Activated T-helper 2 cell treated with anti-CD3 and anti-CD28 coated beads, Interferon-gamma antibody, Interleukin-2, Interleukin-4, amounts not matched to agents 10 μg/mL and 5 μg/mL and 100 μg/mL, durations not matched to agents 14 hours and 24 hours and 36 hours (primary cell): ENCODE data around the gene TGM2. TPM values are rescaled to one million over a fixed set of nuclear protein-coding genes. Genes with fewer than 3 reads are reported as not detected.

Source experiments
- DNase-seq: peaks from one replicate; pipeline ENCODE4 v3.0.0; 2021; ENCODE audit warnings: low spot score
- H3K27ac Mint-ChIP-seq: one replicate; pipeline ENCODE4 v1.8.0; 2021; ENCODE audit warnings: mixed read lengths
- H3K27me3 Mint-ChIP-seq: one replicate; pipeline ENCODE4 v1.8.0; 2021; ENCODE audit warnings: low read depth, mixed read lengths
- H3K36me3 Mint-ChIP-seq: one replicate; pipeline ENCODE4 v1.8.0; 2021; ENCODE audit warnings: low read depth, mixed read lengths
- H3K4me1 Mint-ChIP-seq: one replicate; pipeline ENCODE4 v1.8.0; 2021; ENCODE audit warnings: low read depth, mixed read lengths
- H3K4me3 Mint-ChIP-seq: one replicate; pipeline ENCODE4 v1.8.0; 2021; ENCODE audit warnings: low read depth, mild to moderate bottlenecking, moderate library complexity, mixed read lengths
- H3K9me3 Mint-ChIP-seq: one replicate; pipeline ENCODE4 v1.8.0; 2021; ENCODE audit warnings: mixed read lengths
- intact Hi-C: fragments of 100-400 bp; cut with micrococcal nuclease; formaldehyde crosslinking; loops from one replicate; pipeline ENCODE4 v1.15.1; 2023
- total RNA-seq: library from RNA; stranded (reverse); gene quantifications from 2 replicates; pipeline ENCODE4 v1.2.3, GENCODE V29; 2022

The TGM2 gene
- total RNA-seq, 1 donor from 2014 or later, result not detected

GRCh38 chr20:38159566-38159956 lies 5.5 kb downstream of the TGM2 start:
- H3K27ac Mint-ChIP-seq, result no peak overlapping the region
- no peak overlapping the region for H3K4me3 Mint-ChIP-seq
- H3K9me3 Mint-ChIP-seq, result no peaks in the 10 kb centered on the region
- H3K36me3 Mint-ChIP-seq, result no peaks in the 10 kb centered on the region
- intact Hi-C loops, result no loop called here
- H3K4me1 Mint-ChIP-seq, result no peaks in the 10 kb centered on the region
- peaks cover 9% of the 10 kb centered on the region for H3K27me3 Mint-ChIP-seq
- DNase-seq, result no peak

DNA sequence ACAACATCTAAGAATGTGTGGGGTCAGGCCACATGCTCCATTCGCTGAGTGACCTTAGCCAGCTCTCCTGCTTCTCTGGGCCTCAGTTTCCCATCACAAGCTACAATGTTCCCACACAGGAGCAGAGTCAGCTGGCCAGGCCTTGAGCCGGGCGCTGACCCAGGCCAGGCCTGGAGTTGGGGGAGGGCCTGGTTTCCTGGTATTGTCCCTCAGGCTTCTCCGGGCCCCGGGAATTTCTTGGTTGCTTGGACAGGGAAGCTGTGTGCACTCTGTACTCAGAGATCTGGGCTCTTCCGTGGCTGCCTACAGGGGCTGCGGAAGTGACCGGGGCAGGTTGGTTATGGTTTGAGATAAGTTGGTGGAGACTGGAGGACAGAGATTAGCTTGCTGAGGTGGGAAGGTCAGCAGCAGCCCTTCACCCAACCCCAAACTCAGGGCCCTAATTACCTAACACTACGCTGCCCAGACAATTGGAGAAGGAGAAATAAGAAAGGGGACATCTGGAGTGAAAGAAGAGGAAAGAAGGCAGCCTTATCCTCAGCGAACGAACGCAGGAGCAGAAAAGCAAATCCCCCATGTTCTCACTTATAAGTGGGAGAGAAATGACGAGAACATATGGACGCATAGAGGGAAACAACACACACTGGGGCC lies 6.2 kb downstream of the TGM2 start:
- intact Hi-C loops, result no loop called here

DNA sequence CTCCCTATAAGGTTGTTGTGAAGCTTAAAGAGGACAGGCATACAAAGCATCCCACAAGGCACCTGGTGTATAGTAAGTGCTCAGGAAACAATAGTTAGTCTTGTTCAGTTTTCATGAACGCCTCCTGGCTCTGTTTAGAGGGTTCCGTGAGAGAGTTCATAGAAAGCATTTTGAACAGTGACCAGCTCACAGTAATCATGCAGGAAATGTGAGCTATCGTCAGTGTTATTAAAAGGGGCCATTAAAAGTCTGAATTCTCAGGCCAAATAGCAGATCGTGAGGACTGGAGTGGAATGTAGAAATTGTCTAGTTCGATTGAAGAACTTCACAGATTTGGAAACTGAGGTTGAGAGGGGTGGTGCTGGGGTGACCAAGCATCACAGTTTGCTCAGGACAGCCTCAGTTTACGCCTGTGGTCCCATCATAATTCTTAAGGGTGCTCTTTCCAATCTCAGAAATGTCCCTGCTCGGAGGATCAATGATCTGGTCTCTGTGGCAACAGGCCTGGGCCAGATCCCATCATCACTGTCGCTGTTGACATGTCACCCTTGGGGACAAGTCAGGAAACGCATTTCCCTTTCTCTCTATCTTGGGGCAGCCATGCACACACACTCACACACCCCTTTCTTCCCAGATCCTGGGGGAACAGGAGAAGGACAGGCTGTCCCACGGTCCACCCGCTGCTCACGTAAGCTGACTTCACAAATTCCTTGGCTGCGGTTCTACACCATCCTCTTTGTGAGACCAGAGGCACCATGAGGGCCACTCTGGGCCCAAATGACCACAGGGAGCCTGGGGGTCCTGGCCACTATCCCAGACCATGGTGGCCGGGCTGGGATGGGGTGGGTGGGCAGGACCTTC lies 7.2 kb downstream of the TGM2 start:
- Mint-ChIP-seq H3K4me3 (no peak overlapping the region), H3K36me3 (no peaks in the 10 kb centered on the region), H3K9me3 (no peaks in the 10 kb centered on the region), H3K4me1 (peaks cover 2% of the 10 kb centered on the region), H3K27ac (no peak overlapping the region), H3K27me3 (peaks cover 8% of the 10 kb centered on the region)
- DNase-seq, result no peak
- intact Hi-C loops, result no loop called here

More for the DNA sequence above, 6.2 kb downstream of the TGM2 start:
- Mint-ChIP-seq H3K4me3 (no peak overlapping the region), H3K27ac (no peak overlapping the region), H3K4me1 (no peaks in the 10 kb centered on the region), H3K27me3 (peaks cover 9% of the 10 kb centered on the region), H3K9me3 (no peaks in the 10 kb centered on the region), H3K36me3 (no peaks in the 10 kb centered on the region)
- DNase-seq, result no peak

DNA sequence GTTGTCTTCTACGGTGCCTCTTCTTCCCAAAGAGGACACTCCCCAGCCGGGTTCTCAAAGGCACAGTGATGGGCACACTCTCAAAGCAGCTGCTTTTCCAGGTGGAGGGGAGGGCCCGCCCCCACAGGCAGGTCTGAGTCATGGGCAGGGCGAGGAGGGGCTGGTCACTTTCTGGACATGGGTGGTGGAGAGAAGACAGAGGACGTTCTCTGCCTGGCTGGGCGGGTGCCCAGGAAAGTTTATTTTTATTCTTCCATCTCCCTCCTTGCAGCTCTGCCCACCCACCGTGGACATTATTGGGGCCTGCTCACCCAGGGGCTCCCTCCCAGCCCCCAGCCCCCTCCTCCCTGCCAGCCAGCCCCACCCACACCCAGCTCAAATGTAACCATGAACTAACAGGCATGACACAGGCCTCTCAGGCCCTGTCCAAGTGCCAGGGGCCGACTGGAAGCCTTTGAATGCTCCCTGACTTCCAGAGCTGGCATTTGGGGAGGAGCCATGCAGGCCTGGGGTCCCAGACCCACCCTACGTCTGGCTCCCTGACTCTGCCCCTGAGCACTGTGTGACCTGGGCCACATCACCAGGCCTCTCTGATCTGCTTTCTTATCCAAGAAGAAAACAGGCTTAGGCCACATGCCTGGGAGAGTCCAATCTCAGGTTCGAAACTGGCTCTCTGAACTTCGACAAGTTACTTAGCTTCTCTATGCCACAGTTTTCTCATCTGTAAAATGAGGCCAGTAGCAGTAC lies 8.0 kb downstream of the TGM2 start:
- Mint-ChIP-seq H3K4me3 (no peak overlapping the region), H3K4me1 (peaks cover 10% of the 10 kb centered on the region), H3K27ac (no peak overlapping the region), H3K36me3 (no peaks in the 10 kb centered on the region), H3K9me3 (no peaks in the 10 kb centered on the region), H3K27me3 (peaks cover 2% of the 10 kb centered on the region)
- DNase-seq, result no peak
- intact Hi-C loops, result no loop called here

GRCh38 chr20:38156280-38156679 lies 8.8 kb downstream of the TGM2 start:
- intact Hi-C loops, result no loop called here
- no peak overlapping the region for H3K27ac Mint-ChIP-seq
- H3K36me3 Mint-ChIP-seq, result no peaks in the 10 kb centered on the region
- DNase-seq, result no peak
- no peaks in the 10 kb centered on the region for H3K9me3 Mint-ChIP-seq
- H3K4me3 Mint-ChIP-seq, result no peak overlapping the region
- no peaks in the 10 kb centered on the region for H3K27me3 Mint-ChIP-seq
- H3K4me1 Mint-ChIP-seq, result peaks cover 17% of the 10 kb centered on the region

- peaks cover 17% of the 10 kb centered on the region for H3K4me1 Mint-ChIP-seq
- no peaks in the 10 kb centered on the region for H3K36me3 Mint-ChIP-seq
- no peaks in the 10 kb centered on the region for H3K9me3 Mint-ChIP-seq
- no peaks in the 10 kb centered on the region for H3K27me3 Mint-ChIP-seq
- intact Hi-C loops, result no loop called here
- DNase-seq, result no peak
- H3K27ac Mint-ChIP-seq, result no peak overlapping the region
- H3K4me3 Mint-ChIP-seq, result no peak overlapping the region
These were observed 9.3 kb downstream of the TGM2 start for GRCh38 chr20:38155811-38156210.

- Mint-ChIP-seq H3K9me3 (no peaks in the 10 kb centered on the region), H3K27me3 (no peaks in the 10 kb centered on the region), H3K4me3 (no peak overlapping the region), H3K27ac (no peak overlapping the region), H3K36me3 (no peaks in the 10 kb centered on the region), H3K4me1 (peaks cover 19% of the 10 kb centered on the region)
- intact Hi-C loops, result no loop called here
- DNase-seq, result no peak
These were observed 11.7 kb downstream of the TGM2 start for GRCh38 chr20:38153401-38153800.

DNA sequence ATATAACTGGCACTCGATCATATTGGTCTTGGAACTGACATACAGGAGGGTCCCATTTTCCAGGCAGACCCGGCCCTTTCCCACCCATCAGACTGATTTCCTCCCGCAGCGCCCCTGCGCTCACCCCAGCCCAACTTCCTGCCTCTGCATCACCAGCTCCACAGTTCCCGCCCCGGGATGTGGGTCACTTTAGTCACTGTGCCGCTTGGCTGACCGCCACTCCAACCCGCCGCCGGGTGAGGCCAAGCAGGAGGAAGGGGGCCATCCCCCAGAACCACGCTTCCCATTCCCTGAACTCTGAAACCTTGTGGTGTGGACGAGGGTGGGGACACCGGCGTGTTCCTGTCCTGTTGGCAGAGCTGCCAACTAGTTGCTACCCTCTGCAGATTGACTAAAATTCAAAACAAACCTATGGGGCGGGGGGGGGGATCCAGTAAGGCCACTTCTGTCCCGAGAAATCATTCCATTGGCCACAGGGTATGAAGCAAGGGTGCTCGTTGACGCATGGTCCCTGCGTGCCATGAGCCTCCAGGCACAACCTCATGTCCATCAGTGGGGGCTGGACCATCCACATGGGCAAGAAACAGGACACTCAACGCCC lies 12.3 kb downstream of the TGM2 start:
- H3K4me1 Mint-ChIP-seq, result peaks cover 19% of the 10 kb centered on the region
- peak overlapping the region; percentile 69 for H3K27ac Mint-ChIP-seq
- peak; percentile 20 for DNase-seq
- no peaks in the 10 kb centered on the region for H3K9me3 Mint-ChIP-seq
- no peaks in the 10 kb centered on the region for H3K36me3 Mint-ChIP-seq
- no peaks in the 10 kb centered on the region for H3K27me3 Mint-ChIP-seq
- H3K4me3 Mint-ChIP-seq, result no peak overlapping the region
- intact Hi-C loops, result no loop called here

DNA sequence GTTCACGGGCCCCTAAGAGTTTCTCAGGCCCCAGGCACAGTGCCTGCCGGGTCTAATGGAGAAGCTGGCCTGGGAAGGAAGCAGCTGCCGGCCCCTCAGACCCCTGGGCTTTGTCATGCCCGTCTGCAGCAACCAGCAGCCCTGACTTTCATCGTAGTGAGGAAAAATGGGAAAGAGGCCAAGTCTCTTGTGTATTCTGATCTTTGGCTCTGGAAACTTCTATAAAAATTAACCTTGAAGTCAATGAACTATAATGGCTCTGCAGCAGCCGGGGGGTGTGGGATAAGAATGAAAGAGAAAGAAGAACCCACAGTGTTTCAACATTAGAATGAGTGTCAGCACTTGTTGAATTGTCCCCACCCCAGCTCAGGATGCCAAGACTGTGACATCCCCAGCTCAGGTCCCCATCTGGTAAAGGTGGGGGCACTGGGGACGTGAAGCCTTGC lies 12.9 kb downstream of the TGM2 start:
- no peaks in the 10 kb centered on the region for H3K9me3 Mint-ChIP-seq
- peak overlapping the region; percentile 69 for H3K27ac Mint-ChIP-seq
- H3K4me1 Mint-ChIP-seq, result peaks cover 19% of the 10 kb centered on the region
- intact Hi-C loops, result no loop called here
- no peak for DNase-seq
- H3K4me3 Mint-ChIP-seq, result no peak overlapping the region
- no peaks in the 10 kb centered on the region for H3K27me3 Mint-ChIP-seq
- no peaks in the 10 kb centered on the region for H3K36me3 Mint-ChIP-seq

DNA sequence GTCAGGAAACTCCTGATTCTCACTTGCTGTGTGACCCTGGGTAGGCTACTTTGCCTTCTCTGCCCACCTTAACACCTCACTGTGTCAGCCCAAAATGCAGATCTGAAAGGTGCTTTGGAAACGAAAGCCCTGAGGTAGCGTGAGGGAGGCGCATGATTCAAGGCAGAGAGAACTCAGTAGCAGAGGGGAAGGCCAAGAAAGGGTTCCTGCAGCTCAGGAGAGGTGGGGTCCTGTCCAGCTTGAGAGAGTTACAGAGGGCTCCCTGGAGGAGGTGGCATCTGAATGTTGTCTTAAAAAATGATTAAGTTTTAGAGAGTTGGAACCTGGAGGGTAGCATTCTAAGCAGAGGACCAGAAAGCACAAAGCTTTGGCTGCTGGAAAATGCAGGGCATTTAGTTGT lies 13.6 kb downstream of the TGM2 start:
- H3K27me3 Mint-ChIP-seq, result no peaks in the 10 kb centered on the region
- intact Hi-C loops, result no loop called here
- H3K4me3 Mint-ChIP-seq, result no peak overlapping the region
- H3K4me1 Mint-ChIP-seq, result peaks cover 19% of the 10 kb centered on the region
- H3K9me3 Mint-ChIP-seq, result no peaks in the 10 kb centered on the region
- H3K36me3 Mint-ChIP-seq, result no peaks in the 10 kb centered on the region
- DNase-seq, result no peak
- peak overlapping the region; percentile 9 for H3K27ac Mint-ChIP-seq

DNA sequence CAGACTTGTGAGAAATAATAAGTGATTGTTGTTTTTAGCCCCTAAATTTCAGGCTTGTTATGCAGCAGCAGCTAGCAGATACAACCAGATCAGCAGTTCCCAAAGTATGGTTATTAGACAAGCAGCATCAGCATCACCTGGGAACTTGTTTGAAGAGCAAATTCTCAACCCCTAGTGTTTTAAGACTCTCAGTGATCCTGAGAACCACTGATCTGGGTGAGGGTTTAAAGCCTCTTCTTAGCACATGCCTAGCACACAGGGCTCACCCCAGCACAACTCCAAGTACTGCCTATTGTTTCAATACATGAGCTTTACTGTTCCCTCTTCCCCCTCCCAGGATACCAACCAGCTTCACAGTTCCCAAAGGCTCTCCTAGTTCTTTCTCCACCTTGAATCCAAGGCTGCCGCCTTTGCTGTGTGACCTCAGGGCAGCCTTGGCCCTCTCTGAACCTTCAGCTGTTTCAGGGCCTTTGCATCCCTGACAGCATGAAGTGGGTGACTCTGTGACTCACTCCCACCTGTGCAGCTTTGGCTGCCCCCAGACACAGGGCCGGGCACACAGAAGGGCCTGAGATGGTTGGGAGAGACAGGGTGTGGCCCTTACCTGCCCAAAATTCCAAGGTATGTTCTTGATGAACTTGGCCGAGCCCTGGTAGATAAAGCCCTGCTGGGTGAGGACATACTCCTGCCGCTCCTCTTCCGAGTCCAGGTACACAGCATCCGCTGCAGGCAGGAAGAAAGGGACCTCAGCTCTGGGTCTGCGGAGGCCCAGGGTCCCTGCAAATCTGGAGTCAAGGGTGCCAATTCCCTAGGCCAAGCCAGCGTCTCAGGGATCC lies 14.5 kb downstream of the TGM2 start:
- DNase-seq, result no peak
- Mint-ChIP-seq H3K9me3 (no peaks in the 10 kb centered on the region), H3K27me3 (peaks cover 1% of the 10 kb centered on the region), H3K27ac (no peak overlapping the region), H3K36me3 (no peaks in the 10 kb centered on the region), H3K4me3 (no peak overlapping the region), H3K4me1 (peaks cover 19% of the 10 kb centered on the region)
- intact Hi-C loops, result no loop called here
